ENCODE data around the gene EARS2. TPM values are rescaled to one million over a fixed set of nuclear protein-coding genes. Genes with fewer than 3 reads are reported as not detected.

The EARS2 gene
- total RNA-seq, 1 experiment from 2014 or later = 50.1 TPM

DNA sequence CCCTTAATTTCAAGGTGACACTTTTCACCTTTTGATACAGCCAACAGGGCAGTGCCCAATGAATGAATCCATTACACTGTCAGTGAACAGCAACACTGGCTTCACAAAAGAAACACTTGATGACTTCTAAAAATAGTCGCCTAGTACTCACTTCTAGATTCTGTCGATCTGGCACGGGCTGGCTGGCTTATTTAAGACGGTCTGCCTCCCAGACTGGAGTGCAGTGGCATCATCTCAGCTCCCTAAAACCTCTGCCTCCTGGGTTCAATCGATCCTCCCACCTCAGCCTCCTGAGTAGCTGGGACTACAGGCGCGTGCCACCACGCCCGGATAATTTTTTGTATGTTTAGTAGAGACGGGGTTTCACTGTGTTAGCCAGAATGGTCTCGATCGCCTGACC lies 37.0 kb upstream of the EARS2 start:
- WGBS (ENCODE audit: extremely low coverage, insufficient read length, low lambda C conversion rate) = no CpG with 5 or more reads among the region's 12 CpGs
- H3K4me2 ChIP-seq (ENCODE audit: insufficient read depth, insufficient read length, low read length) = no peak overlapping the region
- H3K4me3 Mint-ChIP-seq = peak overlapping the region; percentile 86 to 89; a peak in 3 of 5 replicates

More for the DNA sequence above, 37.0 kb upstream of the EARS2 start:
- Histone ChIP-seq H3K9me3 (ENCODE audit: control insufficient read depth, low read depth, low read length) (no peaks in the 10 kb centered on the region), H3K4ac (ENCODE audit: low read depth, low read length) (no peak overlapping the region), H4K91ac (ENCODE audit: insufficient read length, low read depth, low read length) (no peak overlapping the region), H2AK5ac (ENCODE audit: insufficient read length, low read length) (no peak overlapping the region), H4K5ac (ENCODE audit: insufficient read length, low read depth, low read length) (no peak overlapping the region), H3K14ac (ENCODE audit: insufficient read depth, low read length) (no peak overlapping the region), H2BK20ac (ENCODE audit: low read depth, low read length, poor library complexity, severe bottlenecking) (no peak overlapping the region), H2BK5ac (ENCODE audit: insufficient read length, low read length) (no peak overlapping the region), H2AFZ (ENCODE audit: low read length) (no peak overlapping the region), H4K8ac (replicated peaks; ENCODE audit: insufficient read length, low read depth, low read length) (no peak overlapping the region), H2BK120ac (ENCODE audit: low read depth, low read length, poor library complexity, severe bottlenecking) (no peak overlapping the region), H3K79me2 (ENCODE audit: insufficient read depth, low read length) (peaks cover 29% of the 10 kb centered on the region; the same call in 1 of the 2 replicates), H2BK12ac (ENCODE audit: insufficient read length, low read depth, low read length) (no peak overlapping the region), H3K23me2 (ENCODE audit: insufficient read length, low read depth, low read length, poor library complexity, severe bottlenecking) (peaks cover 7% of the 10 kb centered on the region), H3K18ac (ENCODE audit: insufficient read length, low read depth, low read length) (no peak overlapping the region), H3K4me1 (ENCODE audit: insufficient read depth, low read length) (no peaks in the 10 kb centered on the region), H4K20me1 (ENCODE audit: control insufficient read depth, insufficient read depth, insufficient read length) (no peaks in the 10 kb centered on the region), H3K27ac (ENCODE audit: insufficient read length, low read depth, low read length) (no peak overlapping the region), H3K23ac (ENCODE audit: insufficient read length, low read depth, low read length) (no peak overlapping the region), H3K27me3 (ENCODE audit: insufficient read depth, low read length) (no peaks in the 10 kb centered on the region), H3K79me1 (ENCODE audit: insufficient read depth, low read depth, low read length, poor library complexity, severe bottlenecking) (peaks cover 3% of the 10 kb centered on the region), H2BK15ac (ENCODE audit: low read depth, low read length) (no peak overlapping the region), H3K9ac (ENCODE audit: extremely low read depth, insufficient read length, low read length) (no peak overlapping the region), H3K56ac (ENCODE audit: insufficient read length, low read depth, low read length) (no peak overlapping the region), H3T11ph (ENCODE audit: low read length) (no peak overlapping the region)
- no peak for DNase-seq
- TF ChIP-seq CTCF (conservative IDR thresholded peaks at IDR 0.05) = no peak
- Mint-ChIP-seq H3K27ac (no peak overlapping the region), H3K4me1 (peaks cover 12 to 22% of the 10 kb centered on the region in 2 experiments), H3K27me3 (ENCODE audit: low read depth) (no peaks in the 10 kb centered on the region), H3K9me3 (no peaks in the 10 kb centered on the region), H3K36me3 (ENCODE audit: insufficient read depth in 1 of 3, low read depth in 3 of 3) (peaks cover 20 to 46% (median 30%) of the 10 kb centered on the region in 3 experiments)

Measured in H9 (cell line).